ENCODE data around the gene ERFL. TPM values are rescaled to one million over a fixed set of nuclear protein-coding genes. Genes with fewer than 3 reads are reported as not detected.
A peak's percentile ranks its signal among the peaks of the same experiment; 100 is the strongest.

ERFL gene
- polyA plus RNA-seq, 1 of the 3 experiments (the other 2 are of a cell fraction) = 0.07 TPM

- Histone ChIP-seq H3K27ac (ENCODE audit: low read depth in 2 of 2, low read length in 1 of 2) (no peak overlapping the region), H3K4me3 (ENCODE audit: low read depth in 2 of 2, low read length in 1 of 2) (no peak overlapping the region), H3K36me3 (replicated peaks in 1 of 2; ENCODE audit: control insufficient read depth in 1 of 2, insufficient read depth in 2 of 2, low read length in 1 of 2) (peaks cover 41% of the 10 kb centered on the region in 2 experiments), H3F3A (replicated peaks; ENCODE audit: insufficient read depth) (peaks cover 80% of the 10 kb centered on the region), H4K20me1 (ENCODE audit: insufficient read depth) (peaks cover 66% of the 10 kb centered on the region), H3K4me2 (no peak overlapping the region), H3K9ac (no peak overlapping the region), H3K4me1 (ENCODE audit: control insufficient read depth in 1 of 2, insufficient read depth in 2 of 2, low read depth in 1 of 2, low read length in 1 of 2) (no peaks in the 10 kb centered on the region; a peak in 1 of 4 replicates), H3K9me3 (no peaks in the 10 kb centered on the region), H3K79me2 (ENCODE audit: insufficient read depth) (peaks cover 17% of the 10 kb centered on the region; the same call in 1 of the 2 replicates), H3K27me3 (ENCODE audit: insufficient read depth) (no peaks in the 10 kb centered on the region), H3K9me2 (no peaks in the 10 kb centered on the region), H2AFZ (ENCODE audit: low read depth) (no peak overlapping the region)
- no peak for TF ChIP-seq RFX5 (IDR thresholded peaks at IDR 0.05; ENCODE audit: low read length)
- TF ChIP-seq ZBTB33 (IDR thresholded peaks at IDR 0.05; ENCODE audit: borderline replicate concordance, low read depth) = no peak
- peak; percentile 22 for TF ChIP-seq JUND (IDR thresholded peaks at IDR 0.05)
- TF ChIP-seq EZH2phosphoT487 (IDR thresholded peaks at IDR 0.05; ENCODE audit: borderline replicate concordance, low read depth) = no peak
- TF ChIP-seq YY1 (IDR thresholded peaks at IDR 0.05; ENCODE audit: low read depth) = no peak
- TF ChIP-seq CTCF (IDR thresholded peaks at IDR 0.05) = no peak
- TF ChIP-seq, protein P1, sequence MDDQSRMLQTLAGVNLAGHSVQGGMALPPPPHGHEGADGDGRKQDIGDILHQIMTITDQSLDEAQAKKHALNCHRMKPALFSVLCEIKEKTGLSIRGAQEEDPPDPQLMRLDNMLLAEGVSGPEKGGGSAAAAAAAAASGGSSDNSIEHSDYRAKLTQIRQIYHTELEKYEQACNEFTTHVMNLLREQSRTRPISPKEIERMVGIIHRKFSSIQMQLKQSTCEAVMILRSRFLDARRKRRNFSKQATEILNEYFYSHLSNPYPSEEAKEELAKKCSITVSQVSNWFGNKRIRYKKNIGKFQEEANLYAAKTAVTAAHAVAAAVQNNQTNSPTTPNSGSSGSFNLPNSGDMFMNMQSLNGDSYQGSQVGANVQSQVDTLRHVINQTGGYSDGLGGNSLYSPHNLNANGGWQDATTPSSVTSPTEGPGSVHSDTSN (IDR thresholded peaks at IDR 0.05) = peak; percentile 3; the same call in 1 of the 2 replicates
- TF ChIP-seq ELF1 (IDR thresholded peaks at IDR 0.05) = no peak
- no peak for TF ChIP-seq TEAD4 (IDR thresholded peaks at IDR 0.05; ENCODE audit: borderline replicate concordance, insufficient read depth)
- no peak for TF ChIP-seq USF1 (IDR thresholded peaks at IDR 0.05; ENCODE audit: borderline replicate concordance, low read depth)
- TF ChIP-seq SIN3A (IDR thresholded peaks at IDR 0.05; ENCODE audit: borderline replicate concordance, low read depth, low read length) = no peak; the same call in 1 of the 2 replicates
- TF ChIP-seq RXRA (IDR thresholded peaks at IDR 0.05; ENCODE audit: borderline replicate concordance, low read depth) = no peak
- CTCF ChIA-PET = interaction anchor here (1.1 to 3.1 kb wide), 10 partner anchors 8 to 86 kb away, joined by 3 to 48 read pairs (median 16); partner anchors contain the start of genes ERFL, RABAC1 and RPS19
- 95% methylated on average over 15 of the region's 16 CpGs for WGBS (ENCODE audit: low lambda C conversion rate)
- peak; percentile 19 for DNase-seq
- POLR2A ChIA-PET = interaction anchor here (1.2 to 2.2 kb wide), 3 partner anchors 9 to 19 kb away, joined by 3 to 14 read pairs (median 13); partner anchors contain the start of gene RPS19
These were observed 56.5 kb downstream of the ERFL start for GRCh38 chr19:41871573-41872383.
